MM.1S (cell line): ENCODE data around the gene PLEKHH2.

Experiments used
- DNase-seq: peaks from one replicate; pipeline ENCODE4 v3.0.0-alpha.2; 2015
- H2AFZ ChIP-seq: fragments of 300-600 bp; sonication (generic); 2 replicates; pipeline ENCODE4 v1.6.0; 2016; ENCODE audit warnings: antibody characterized with exemption, low read length
- H3F3A ChIP-seq: fragments of 300-600 bp; sonication (generic); 2 replicates; pipeline ENCODE4 v1.6.1; 2016; ENCODE audit warnings: mild to moderate bottlenecking, antibody characterized with exemption, low read length, moderate library complexity, mixed read lengths; ENCODE audit not compliant: insufficient read depth
- H3K27ac ChIP-seq: fragments of 300-600 bp; sonication (generic); 2 replicates; pipeline ENCODE4 v1.5.1; 2016; ENCODE audit warnings: mild to moderate bottlenecking, low read length
- H3K27me3 ChIP-seq: fragments of 300-600 bp; sonication (generic); replicated peaks from 2 replicates; pipeline ENCODE4 v1.6.0; 2016; ENCODE audit warnings: low read length; ENCODE audit not compliant: insufficient read depth
- H3K36me3 ChIP-seq: fragments of 300-600 bp; sonication (generic); replicated peaks from 2 replicates; pipeline ENCODE4 v1.6.1; 2016; ENCODE audit warnings: mild to moderate bottlenecking, low read length, mixed read lengths; ENCODE audit not compliant: insufficient read depth
- H3K4me1 ChIP-seq: fragments of 300-600 bp; sonication (generic); 2 replicates; pipeline ENCODE4 v1.6.1; 2016; ENCODE audit warnings: low read length, mixed read lengths
- H3K4me2 ChIP-seq: fragments of 300-600 bp; sonication (generic); 2 replicates; pipeline ENCODE4 v1.6.0; 2016; ENCODE audit warnings: low read depth, low read length
- H3K4me3 ChIP-seq: fragments of 300-600 bp; sonication (generic); 2 replicates; pipeline ENCODE4 v1.5.1; 2016; ENCODE audit warnings: low read length, mixed read lengths
- H3K79me2 ChIP-seq: fragments of 300-600 bp; sonication (generic); 2 replicates; pipeline ENCODE4 v1.6.1; 2016; ENCODE audit warnings: mixed run types, low read length, mixed read lengths
- H3K9ac ChIP-seq: fragments of 300-600 bp; sonication (generic); 2 replicates; pipeline ENCODE4 v1.6.1; 2016; ENCODE audit warnings: low read length, mixed read lengths
- H3K9me2 ChIP-seq: fragments of 300-600 bp; sonication (generic); replicated peaks from 2 replicates; pipeline ENCODE4 v1.6.1; 2016; ENCODE audit warnings: mild to moderate bottlenecking, low read length, mixed read lengths; ENCODE audit not compliant: insufficient read depth
- H3K9me3 ChIP-seq: fragments of 300-600 bp; sonication (generic); replicated peaks from 2 replicates; pipeline ENCODE4 v1.6.1; 2016; ENCODE audit warnings: mild to moderate bottlenecking, low read length, mixed read lengths; ENCODE audit not compliant: insufficient read depth
- H4K20me1 ChIP-seq: fragments of 300-600 bp; sonication (generic); 2 replicates; pipeline ENCODE4 v1.6.1; 2016; ENCODE audit warnings: mild to moderate bottlenecking, low read length, moderate library complexity, mixed read lengths; ENCODE audit not compliant: insufficient read depth
- CTCF ChIP-seq: fragments of 300-600 bp; sonication (generic); IDR thresholded peaks from 2 replicates; pipeline ENCODE4 v1.5.1; 2016; ENCODE audit warnings: antibody characterized with exemption, low read length, mixed read lengths
- EZH2 ChIP-seq: fragments of 300-600 bp; sonication (generic); optimal IDR thresholded peaks from 2 replicates; pipeline ENCODE3; 2017; ENCODE audit warnings: low read depth, mild to moderate bottlenecking, antibody characterized with exemption, low read length, mixed read lengths
- EZH2phosphoT487 ChIP-seq: fragments of 300-600 bp; sonication (generic); IDR thresholded peaks from 2 replicates; pipeline ENCODE4 v1.6.1; 2018; ENCODE audit warnings: antibody characterized with exemption, low read length

The PLEKHH2 gene

DNA sequence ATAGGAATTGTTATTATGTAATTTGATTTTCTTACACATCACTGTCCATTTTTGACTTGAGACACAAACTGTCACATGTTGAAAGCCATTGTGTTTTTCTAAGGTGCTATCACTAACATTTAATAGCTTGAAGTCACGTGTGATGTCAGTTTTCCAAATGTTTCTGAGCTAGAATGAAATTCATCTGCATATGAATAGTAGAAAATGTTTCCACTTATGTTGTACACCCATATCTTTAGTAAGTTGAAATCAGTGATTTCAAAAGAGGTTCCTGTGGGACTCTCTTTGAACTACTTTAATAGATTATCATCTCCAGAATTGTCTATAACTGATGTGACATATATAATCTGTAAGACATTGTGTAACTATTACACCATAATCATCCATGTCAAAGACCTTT is 173.8 kb downstream of the PLEKHH2 start:
- no peak overlapping the region for H2AFZ ChIP-seq
- no peaks in the 10 kb centered on the region for H3K9me2 ChIP-seq
- no peaks in the 10 kb centered on the region for H3K9me3 ChIP-seq
- no peaks in the 10 kb centered on the region for H3F3A ChIP-seq
- H3K4me3 ChIP-seq, result no peak overlapping the region
- no peak overlapping the region for H3K27ac ChIP-seq
- H4K20me1 ChIP-seq, result no peaks in the 10 kb centered on the region
- TF ChIP-seq EZH2 (no peak), CTCF (no peak), EZH2phosphoT487 (no peak)
- H3K36me3 ChIP-seq, result no peaks in the 10 kb centered on the region
- H3K4me2 ChIP-seq, result no peak overlapping the region
- H3K9ac ChIP-seq, result no peak overlapping the region
- no peaks in the 10 kb centered on the region for H3K27me3 ChIP-seq
- no peak for DNase-seq
- H3K4me1 ChIP-seq, result no peaks in the 10 kb centered on the region
- no peaks in the 10 kb centered on the region for H3K79me2 ChIP-seq

DNA sequence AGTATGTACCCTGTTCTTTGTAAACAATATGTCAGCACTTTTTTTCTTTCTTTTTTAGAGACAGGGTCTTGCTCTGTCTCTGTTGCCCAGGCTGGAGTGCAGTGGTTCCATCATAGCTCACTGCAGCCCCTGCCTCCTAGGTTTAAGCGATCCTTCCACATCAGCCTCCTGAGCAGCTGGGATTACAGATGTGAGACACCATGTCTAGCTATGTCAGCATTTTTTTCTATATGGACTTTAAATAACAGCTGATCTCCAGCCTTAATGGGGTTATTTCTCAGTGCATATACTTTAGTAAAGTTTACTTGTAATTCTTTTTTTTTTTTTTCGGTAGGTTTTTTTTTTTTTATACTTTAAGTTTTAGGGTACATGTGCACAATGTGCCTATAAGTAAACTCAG is 174.9 kb downstream of the PLEKHH2 start:
- no peak overlapping the region for H3K4me2 ChIP-seq
- H2AFZ ChIP-seq, result no peak overlapping the region
- no peak overlapping the region for H3K27ac ChIP-seq
- no peak for DNase-seq
- TF ChIP-seq CTCF (no peak), EZH2 (no peak), EZH2phosphoT487 (no peak)
- no peaks in the 10 kb centered on the region for H4K20me1 ChIP-seq
- H3K4me1 ChIP-seq, result no peaks in the 10 kb centered on the region
- no peak overlapping the region for H3K4me3 ChIP-seq
- no peak overlapping the region for H3K9ac ChIP-seq
- H3K9me2 ChIP-seq, result no peaks in the 10 kb centered on the region
- no peaks in the 10 kb centered on the region for H3K27me3 ChIP-seq
- no peaks in the 10 kb centered on the region for H3F3A ChIP-seq
- no peaks in the 10 kb centered on the region for H3K9me3 ChIP-seq
- no peaks in the 10 kb centered on the region for H3K36me3 ChIP-seq
- H3K79me2 ChIP-seq, result no peaks in the 10 kb centered on the region

DNA sequence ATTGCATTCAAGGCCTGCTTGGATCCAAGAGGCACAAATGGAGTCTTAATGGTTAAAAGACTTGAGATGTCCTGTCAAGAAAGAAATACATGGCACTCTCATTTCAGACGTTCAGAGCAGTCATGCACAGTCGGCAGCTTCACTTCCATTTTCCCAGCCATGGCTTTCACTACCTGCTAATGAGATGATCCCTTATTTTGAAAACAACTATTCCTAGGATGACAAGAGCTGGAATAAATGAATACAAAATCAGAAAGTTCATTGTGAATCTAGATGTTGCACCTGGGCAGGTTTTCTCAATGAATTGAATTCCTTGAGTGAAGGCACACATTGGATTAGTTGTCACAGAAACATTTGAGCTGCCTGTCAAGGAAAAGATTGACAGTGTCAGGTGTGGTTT is 175.9 kb downstream of the PLEKHH2 start:
- no peak for DNase-seq
- Histone ChIP-seq H3F3A (no peaks in the 10 kb centered on the region), H3K4me2 (no peak overlapping the region), H2AFZ (no peak overlapping the region), H3K9me2 (no peaks in the 10 kb centered on the region), H3K4me3 (no peak overlapping the region), H3K27me3 (no peaks in the 10 kb centered on the region), H3K79me2 (no peaks in the 10 kb centered on the region), H3K36me3 (no peaks in the 10 kb centered on the region), H3K4me1 (no peaks in the 10 kb centered on the region), H4K20me1 (no peaks in the 10 kb centered on the region), H3K9me3 (no peaks in the 10 kb centered on the region), H3K9ac (no peak overlapping the region), H3K27ac (no peak overlapping the region)
- TF ChIP-seq CTCF (no peak), EZH2 (no peak), EZH2phosphoT487 (no peak)

- TF ChIP-seq EZH2 (no peak), EZH2phosphoT487 (no peak), CTCF (no peak)
- H3K4me1 ChIP-seq, result no peaks in the 10 kb centered on the region
- DNase-seq, result no peak
- H4K20me1 ChIP-seq, result no peaks in the 10 kb centered on the region
- no peaks in the 10 kb centered on the region for H3K27me3 ChIP-seq
- no peak overlapping the region for H3K4me2 ChIP-seq
- no peaks in the 10 kb centered on the region for H3F3A ChIP-seq
- no peak overlapping the region for H3K4me3 ChIP-seq
- no peak overlapping the region for H2AFZ ChIP-seq
- H3K9me3 ChIP-seq, result no peaks in the 10 kb centered on the region
- no peak overlapping the region for H3K27ac ChIP-seq
- no peak overlapping the region for H3K9ac ChIP-seq
- no peaks in the 10 kb centered on the region for H3K9me2 ChIP-seq
- no peaks in the 10 kb centered on the region for H3K79me2 ChIP-seq
- H3K36me3 ChIP-seq, result no peaks in the 10 kb centered on the region
Observed at GRCh38 chr2:43814711-43815110, 177.7 kb downstream of the PLEKHH2 start.
